OCI-LY3 (cell line): ENCODE data around the gene TTC9C.

Source experiments
- H2AFZ ChIP-seq: fragments of 200-600, 300-600 bp; shearing (Covaris generic); 2 replicates; pipeline ENCODE4 v1.6.0; 2014; ENCODE audit warnings: antibody characterized with exemption, low read depth, low read length
- H3K27ac ChIP-seq: fragments of 200-600, 300-600 bp; sonication (generic); 2 replicates; pipeline ENCODE4 v1.5.1; 2014; ENCODE audit warnings: mild to moderate bottlenecking, low read length, moderate library complexity, mixed read lengths
- H3K27me3 ChIP-seq: fragments of 200-600, 300-600 bp; sonication (generic); 2 replicates; pipeline ENCODE4 v1.6.1; 2014; ENCODE audit warnings: low read depth, low read length, mixed read lengths
- H3K36me3 ChIP-seq: fragments of 200-600, 300-600 bp; sonication (generic); replicated peaks from 2 replicates; pipeline ENCODE3; 2014; ENCODE audit warnings: low read depth, low read length, mixed read lengths
- H3K4me1 ChIP-seq: fragments of 300-600, 200-600 bp; sonication (generic); 2 replicates; pipeline ENCODE4 v1.6.1; 2014; ENCODE audit warnings: low read length, mixed read lengths
- H3K4me2 ChIP-seq: fragments of 200-600, 300-600 bp; sonication (generic); 2 replicates; pipeline ENCODE4 v1.6.1; 2014; ENCODE audit warnings: low read length, mixed read lengths
- H3K4me3 ChIP-seq: fragments of 300-600, 200-600 bp; sonication (generic); 2 replicates; pipeline ENCODE4 v1.5.1; 2014; ENCODE audit warnings: antibody characterized with exemption, mild to moderate bottlenecking, low read length, moderate library complexity
- H3K79me2 ChIP-seq: fragments of 300-600, 200-600 bp; shearing (Covaris generic); 2 replicates; pipeline ENCODE4 v1.6.1; 2014; ENCODE audit warnings: mild to moderate bottlenecking, low read length, mixed read lengths
- H3K9ac ChIP-seq: fragments of 300-600, 200-600 bp; shearing (Covaris generic); 2 replicates; pipeline ENCODE4 v1.6.0; 2014; ENCODE audit warnings: mild to moderate bottlenecking, low read length, moderate library complexity
- H3K9me3 ChIP-seq: fragments of 200-600, 300-600 bp; shearing (Covaris generic); 2 replicates; pipeline ENCODE4 v1.6.1; 2014; ENCODE audit warnings: low read length, mixed read lengths; ENCODE audit not compliant: insufficient read depth
- H4K20me1 ChIP-seq: fragments of 200-600, 300-600 bp; sonication (generic); 2 replicates; pipeline ENCODE4 v1.6.1; 2016; ENCODE audit warnings: low read length, mixed read lengths; ENCODE audit not compliant: insufficient read depth
- EZH2phosphoT487 ChIP-seq: fragments of 200-600 bp; shearing (Covaris generic); IDR thresholded peaks from 2 replicates; pipeline ENCODE4 v1.6.1; 2018; ENCODE audit warnings: antibody characterized with exemption, mixed run types, low read depth
- TF ChIP-seq, protein P1 (sequence below): fragments of 200-600, 300-600 bp; sonication (generic); IDR thresholded peaks from 2 replicates; pipeline ENCODE4 v1.5.1; 2014; ENCODE audit warnings: antibody characterized with exemption, low read length, low read depth

Gene TTC9C

DNA sequence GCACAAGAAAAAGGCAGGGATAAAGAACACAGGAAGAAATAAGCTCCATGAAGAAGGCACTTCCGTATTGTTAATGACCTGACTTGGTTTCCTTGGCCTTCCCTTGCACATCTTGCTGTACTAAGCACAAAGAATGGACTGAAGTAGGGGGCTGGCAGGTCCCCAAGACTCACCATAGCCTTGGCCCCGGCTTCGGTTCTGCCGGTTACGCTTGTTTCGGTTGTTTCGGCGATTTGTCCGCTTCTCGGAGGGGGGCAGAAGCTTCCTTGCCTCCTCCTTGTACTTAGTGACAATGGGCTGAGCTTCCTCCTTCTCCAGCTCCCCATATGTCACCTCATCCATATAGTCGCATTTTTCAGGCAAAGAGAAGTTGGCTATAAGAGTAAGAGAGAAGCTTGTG lies 11.5 kb upstream of the TTC9C start:
- H3K4me2 ChIP-seq = no peak overlapping the region
- H3K36me3 ChIP-seq = peaks cover 85% of the 10 kb centered on the region
- no peaks in the 10 kb centered on the region for H3K4me1 ChIP-seq
- no peak overlapping the region for H3K27ac ChIP-seq
- no peak for TF ChIP-seq EZH2phosphoT487
- TF ChIP-seq, protein P1, sequence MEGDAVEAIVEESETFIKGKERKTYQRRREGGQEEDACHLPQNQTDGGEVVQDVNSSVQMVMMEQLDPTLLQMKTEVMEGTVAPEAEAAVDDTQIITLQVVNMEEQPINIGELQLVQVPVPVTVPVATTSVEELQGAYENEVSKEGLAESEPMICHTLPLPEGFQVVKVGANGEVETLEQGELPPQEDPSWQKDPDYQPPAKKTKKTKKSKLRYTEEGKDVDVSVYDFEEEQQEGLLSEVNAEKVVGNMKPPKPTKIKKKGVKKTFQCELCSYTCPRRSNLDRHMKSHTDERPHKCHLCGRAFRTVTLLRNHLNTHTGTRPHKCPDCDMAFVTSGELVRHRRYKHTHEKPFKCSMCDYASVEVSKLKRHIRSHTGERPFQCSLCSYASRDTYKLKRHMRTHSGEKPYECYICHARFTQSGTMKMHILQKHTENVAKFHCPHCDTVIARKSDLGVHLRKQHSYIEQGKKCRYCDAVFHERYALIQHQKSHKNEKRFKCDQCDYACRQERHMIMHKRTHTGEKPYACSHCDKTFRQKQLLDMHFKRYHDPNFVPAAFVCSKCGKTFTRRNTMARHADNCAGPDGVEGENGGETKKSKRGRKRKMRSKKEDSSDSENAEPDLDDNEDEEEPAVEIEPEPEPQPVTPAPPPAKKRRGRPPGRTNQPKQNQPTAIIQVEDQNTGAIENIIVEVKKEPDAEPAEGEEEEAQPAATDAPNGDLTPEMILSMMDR = no peak
- H3K9ac ChIP-seq = no peak overlapping the region
- H3K79me2 ChIP-seq = peaks cover 64% of the 10 kb centered on the region
- no peak overlapping the region for H3K4me3 ChIP-seq
- H3K9me3 ChIP-seq = no peaks in the 10 kb centered on the region
- H2AFZ ChIP-seq = no peak overlapping the region
- no peaks in the 10 kb centered on the region for H3K27me3 ChIP-seq
- no peaks in the 10 kb centered on the region for H4K20me1 ChIP-seq

DNA sequence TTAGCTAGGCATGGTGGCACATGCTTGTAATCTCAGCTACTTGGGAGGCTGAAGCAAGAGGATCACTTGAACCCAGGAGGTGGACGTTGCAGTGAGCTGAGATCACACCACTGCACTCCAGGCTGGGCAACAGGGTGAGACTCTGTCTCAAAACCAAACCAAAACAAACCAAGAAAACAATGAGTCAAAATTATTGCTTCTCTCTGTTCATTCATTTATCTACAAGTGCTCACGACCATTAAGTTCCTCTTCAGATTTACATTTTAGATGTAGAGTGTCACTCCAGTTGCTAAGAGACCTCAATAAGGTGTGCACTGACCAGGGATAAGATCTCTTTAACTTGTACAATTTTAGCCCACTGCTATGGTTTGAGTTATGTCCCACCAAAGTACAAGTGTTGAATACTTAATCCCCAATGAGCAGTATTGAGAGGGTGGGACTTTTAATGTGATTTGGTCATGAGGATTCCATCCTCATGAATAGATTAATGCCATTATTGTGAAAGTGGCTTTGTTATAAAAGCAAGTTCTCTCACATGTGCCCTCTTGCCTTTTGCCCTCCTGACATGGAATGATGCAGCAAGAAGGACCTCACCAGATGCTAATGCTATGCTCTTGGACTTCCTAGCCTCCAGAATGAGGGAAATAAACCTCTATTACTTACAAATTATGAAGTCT lies 8.8 kb upstream of the TTC9C start:
- Histone ChIP-seq H3K9me3 (no peaks in the 10 kb centered on the region), H2AFZ (no peak overlapping the region), H3K4me1 (peaks cover 3% of the 10 kb centered on the region), H3K27ac (no peak overlapping the region), H4K20me1 (peaks cover 8% of the 10 kb centered on the region), H3K4me2 (no peak overlapping the region), H3K79me2 (peaks cover 81% of the 10 kb centered on the region), H3K4me3 (no peak overlapping the region), H3K9ac (no peak overlapping the region), H3K27me3 (no peaks in the 10 kb centered on the region), H3K36me3 (peaks cover 87% of the 10 kb centered on the region)
- TF ChIP-seq, protein P1 = no peak
- no peak for TF ChIP-seq EZH2phosphoT487

DNA sequence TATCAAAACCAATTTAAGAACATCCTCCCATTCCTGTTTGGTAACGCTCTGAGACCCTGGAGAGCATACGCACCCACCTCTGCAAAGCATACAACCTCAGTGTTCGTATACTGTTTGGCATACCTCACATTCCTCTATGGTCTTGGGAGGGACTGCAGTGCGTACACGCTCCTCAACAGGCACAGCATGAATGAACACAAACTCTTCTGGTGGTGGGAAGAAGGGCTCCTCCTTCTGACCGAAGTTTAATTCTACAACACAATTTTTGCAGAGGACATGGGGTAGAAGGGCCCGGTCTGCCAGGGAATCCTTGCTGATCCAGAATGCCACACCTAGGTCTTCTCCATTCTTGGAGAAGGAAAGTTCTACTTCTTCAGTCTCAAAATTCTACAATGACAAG lies 6.3 kb upstream of the TTC9C start:
- peaks cover 28% of the 10 kb centered on the region for H4K20me1 ChIP-seq
- no peaks in the 10 kb centered on the region for H3K27me3 ChIP-seq
- H3K4me1 ChIP-seq = peaks cover 9% of the 10 kb centered on the region
- H3K9ac ChIP-seq = no peak overlapping the region
- no peak overlapping the region for H3K27ac ChIP-seq
- no peak overlapping the region for H3K4me3 ChIP-seq
- no peak overlapping the region for H3K4me2 ChIP-seq
- no peaks in the 10 kb centered on the region for H3K9me3 ChIP-seq
- H2AFZ ChIP-seq = no peak overlapping the region
- TF ChIP-seq, protein P1 = peak; percentile 4; the same call in 1 of the 2 replicates
- TF ChIP-seq EZH2phosphoT487 = no peak
- peaks cover 82% of the 10 kb centered on the region for H3K36me3 ChIP-seq
- peaks cover 89% of the 10 kb centered on the region for H3K79me2 ChIP-seq

DNA sequence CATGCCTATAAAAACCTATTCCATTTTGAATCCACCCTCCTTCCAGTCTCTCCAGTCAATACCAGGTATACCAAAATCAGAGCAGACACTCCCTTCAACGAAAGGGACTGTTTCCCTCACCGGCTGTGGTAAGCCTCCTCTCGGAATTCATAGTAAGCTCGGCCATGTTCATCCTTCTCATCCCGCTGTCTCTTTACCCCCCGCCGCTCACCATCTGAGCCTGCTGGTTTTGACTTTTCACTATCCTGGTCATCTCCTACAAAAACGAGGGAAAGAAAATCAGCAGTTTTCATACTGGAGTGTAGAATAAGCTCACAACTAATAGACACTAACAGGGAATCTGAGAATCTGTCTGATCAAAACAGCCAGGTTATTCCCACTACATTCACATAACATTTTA lies 4.1 kb upstream of the TTC9C start:
- peaks cover 84% of the 10 kb centered on the region for H3K79me2 ChIP-seq
- peaks cover 9% of the 10 kb centered on the region for H3K4me1 ChIP-seq
- H3K36me3 ChIP-seq = peaks cover 66% of the 10 kb centered on the region
- no peak overlapping the region for H3K27ac ChIP-seq
- no peaks in the 10 kb centered on the region for H3K27me3 ChIP-seq
- H2AFZ ChIP-seq = no peak overlapping the region
- H3K9ac ChIP-seq = 0 out of 2 replicates have a peak overlapping the region, but pooled peaks have one; percentile 99
- H4K20me1 ChIP-seq = peaks cover 28% of the 10 kb centered on the region
- peak overlapping the region; percentile 91; the same call in 1 of the 2 replicates for H3K4me3 ChIP-seq
- TF ChIP-seq, protein P1 = no peak
- TF ChIP-seq EZH2phosphoT487 = no peak
- H3K4me2 ChIP-seq = peak overlapping the region; percentile 91
- no peaks in the 10 kb centered on the region for H3K9me3 ChIP-seq
